GM21529 (cell line): ENCODE measurements around the gene SCART1.
A peak's percentile ranks its signal among the peaks of the same experiment; 100 is the strongest.
"Not testable (repeated sequence)": the region's sequence is repeated elsewhere in the genome, so short reads cannot be mapped to it uniquely, and the experiment has no call there.

ENCODE experiments used
- ATAC-seq: cut with Tn5 transposase; IDR thresholded peaks from one replicate; pipeline ENCODE4 v1.9.1; 2021; ENCODE audit not compliant: unreplicated experiment

Gene SCART1

GRCh38 chr10:133431888-133432613 lies 21.7 kb upstream of the SCART1 start:
- not testable (repeated sequence) for ATAC-seq

- not testable (repeated sequence) for ATAC-seq
Measured at GRCh38 chr10:133432789-133433188, 21.0 kb upstream of the SCART1 start.

- ATAC-seq = peak; percentile 66
Measured at GRCh38 chr10:133438711-133439273, 15.0 kb upstream of the SCART1 start.

GRCh38 chr10:133439517-133440461 lies 14.0 kb upstream of the SCART1 start:
- no peak for ATAC-seq

GRCh38 chr10:133440633-133441285 lies 13.0 kb upstream of the SCART1 start:
- no peak for ATAC-seq

GRCh38 chr10:133441356-133441755 lies 12.4 kb upstream of the SCART1 start:
- ATAC-seq = not testable (repeated sequence)

GRCh38 chr10:133441780-133442179 lies 12.0 kb upstream of the SCART1 start:
- no peak for ATAC-seq

- no peak for ATAC-seq
Measured at GRCh38 chr10:133442191-133442966, 11.4 kb upstream of the SCART1 start.

GRCh38 chr10:133442967-133443924 lies 10.5 kb upstream of the SCART1 start:
- ATAC-seq = no peak

GRCh38 chr10:133444342-133445267 lies 9.1 kb upstream of the SCART1 start:
- ATAC-seq = no peak

GRCh38 chr10:133445268-133445732 lies 8.4 kb upstream of the SCART1 start:
- ATAC-seq = no peak

GRCh38 chr10:133445751-133446708 lies 7.7 kb upstream of the SCART1 start:
- no peak for ATAC-seq

- ATAC-seq = no peak
Measured at GRCh38 chr10:133446979-133447378, 6.8 kb upstream of the SCART1 start.

- no peak for ATAC-seq
Measured at GRCh38 chr10:133448120-133448519, 5.6 kb upstream of the SCART1 start.

- ATAC-seq = no peak
Measured at GRCh38 chr10:133451346-133451745, 2.4 kb upstream of the SCART1 start.

- ATAC-seq = no peak
Measured at GRCh38 chr10:133452453-133452852, 1.3 kb upstream of the SCART1 start.
